CD4-positive, alpha-beta T cell treated with Interleukin-15 for 1 hour (primary cell): ENCODE results near the gene SMAD7.

Experiments
- DNase-seq: peaks from one replicate; pipeline ENCODE4 v3.0.0-alpha.2; 2020

SMAD7 gene

DNA sequence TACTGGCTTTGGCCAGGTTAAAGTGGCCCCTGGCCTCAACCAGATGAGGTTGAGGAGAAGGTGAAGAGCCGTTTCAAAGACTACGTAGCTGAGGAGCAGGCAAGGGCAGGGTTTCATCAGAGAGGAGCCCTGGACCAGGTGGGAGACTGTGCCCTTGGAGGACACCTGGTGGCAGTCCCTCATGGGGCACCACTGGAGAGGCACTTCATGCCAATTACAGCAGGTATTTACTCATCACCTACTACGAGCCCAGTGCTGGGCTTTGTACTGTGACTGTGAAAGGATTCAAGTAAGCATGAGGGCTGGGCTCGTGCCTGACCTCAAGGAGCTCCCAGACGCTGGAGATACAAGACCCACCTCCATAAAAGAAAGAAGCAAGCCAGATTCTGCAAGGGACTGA lies 37.6 kb downstream of the SMAD7 start:
- peak; percentile 66 for DNase-seq

DNA sequence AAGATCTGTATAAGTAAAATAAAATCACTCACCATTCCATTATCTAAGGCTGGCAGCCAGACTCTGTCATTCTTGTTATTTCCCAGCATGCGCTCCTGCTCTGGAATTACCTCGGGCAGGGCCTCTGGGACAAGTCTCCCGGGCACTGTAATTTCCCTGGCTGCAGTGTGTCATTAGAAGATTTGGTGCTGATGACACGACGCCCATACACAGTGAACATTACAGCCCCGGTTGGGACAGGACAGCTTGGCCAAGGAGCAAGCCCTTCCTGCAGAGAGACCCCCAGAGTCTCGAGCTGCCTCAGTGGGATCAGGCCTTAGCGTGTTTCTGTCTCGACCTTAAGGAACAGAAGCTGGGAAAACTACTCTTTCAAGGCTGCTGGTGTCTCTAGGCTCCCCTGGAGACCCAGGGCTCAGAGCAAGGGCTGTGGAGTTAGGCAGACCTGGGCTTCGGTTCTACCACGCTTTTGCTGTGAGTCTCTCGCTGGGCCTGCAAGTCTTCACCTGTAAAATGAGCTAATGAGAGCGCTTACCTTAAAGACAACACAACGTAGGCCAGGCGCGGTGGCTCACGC lies 39.7 kb downstream of the SMAD7 start:
- DNase-seq, result no peak

DNA sequence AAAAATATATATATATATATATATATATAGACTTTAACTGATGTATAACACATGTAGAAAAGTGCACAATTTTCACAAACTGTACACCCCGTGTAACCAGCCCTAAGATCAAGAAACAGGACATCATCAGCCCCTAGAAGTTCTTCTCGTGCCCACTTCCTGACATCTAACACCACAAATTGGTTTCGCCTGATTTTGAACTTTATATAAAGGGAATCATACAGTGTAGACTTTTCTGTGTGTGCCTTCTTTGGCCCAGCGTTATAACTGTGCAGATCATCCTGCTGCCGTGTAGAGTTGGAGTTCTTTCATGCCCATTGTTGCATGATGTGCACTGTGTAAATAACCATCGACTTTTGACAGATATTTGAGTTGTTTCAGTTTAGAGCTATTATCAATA lies 41.0 kb downstream of the SMAD7 start:
- no peak for DNase-seq

DNA sequence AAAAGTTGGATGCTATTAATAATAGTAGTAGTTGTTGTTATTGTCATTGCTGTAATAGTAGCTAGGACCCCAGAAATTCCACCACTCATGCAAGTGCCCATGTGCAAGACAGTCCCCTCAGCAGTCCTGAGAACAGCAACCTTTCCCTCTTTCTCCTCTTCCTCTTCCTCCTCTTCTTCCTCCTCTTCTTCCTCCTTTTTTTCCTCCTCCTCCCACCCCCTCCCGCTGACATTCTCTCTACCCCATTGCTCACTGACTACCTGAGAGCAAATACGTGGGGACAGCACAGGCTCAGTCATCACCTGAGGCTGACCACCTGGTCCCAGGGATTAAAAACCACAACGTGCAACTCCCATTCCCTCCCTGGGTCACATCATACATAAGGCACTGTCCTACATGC lies 41.8 kb downstream of the SMAD7 start:
- no peak for DNase-seq

DNA sequence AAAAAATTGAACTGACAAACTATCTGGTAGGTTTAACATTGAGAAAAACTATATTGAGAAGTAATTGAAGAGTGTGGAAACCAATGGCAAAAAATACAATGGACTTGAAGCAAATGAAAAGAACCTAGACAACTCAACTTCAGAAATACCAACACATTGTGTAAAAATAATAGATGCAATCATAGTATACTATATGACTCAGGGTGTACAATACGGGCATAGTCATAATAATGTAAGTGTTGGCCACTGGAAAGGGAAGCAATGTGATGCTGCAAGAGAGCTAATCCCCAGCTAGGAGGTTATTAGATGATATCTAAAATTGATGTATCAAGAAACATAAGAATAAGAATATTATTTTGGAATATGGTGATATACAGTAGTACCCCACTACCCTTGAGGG lies 45.3 kb downstream of the SMAD7 start:
- DNase-seq, result no peak

DNA sequence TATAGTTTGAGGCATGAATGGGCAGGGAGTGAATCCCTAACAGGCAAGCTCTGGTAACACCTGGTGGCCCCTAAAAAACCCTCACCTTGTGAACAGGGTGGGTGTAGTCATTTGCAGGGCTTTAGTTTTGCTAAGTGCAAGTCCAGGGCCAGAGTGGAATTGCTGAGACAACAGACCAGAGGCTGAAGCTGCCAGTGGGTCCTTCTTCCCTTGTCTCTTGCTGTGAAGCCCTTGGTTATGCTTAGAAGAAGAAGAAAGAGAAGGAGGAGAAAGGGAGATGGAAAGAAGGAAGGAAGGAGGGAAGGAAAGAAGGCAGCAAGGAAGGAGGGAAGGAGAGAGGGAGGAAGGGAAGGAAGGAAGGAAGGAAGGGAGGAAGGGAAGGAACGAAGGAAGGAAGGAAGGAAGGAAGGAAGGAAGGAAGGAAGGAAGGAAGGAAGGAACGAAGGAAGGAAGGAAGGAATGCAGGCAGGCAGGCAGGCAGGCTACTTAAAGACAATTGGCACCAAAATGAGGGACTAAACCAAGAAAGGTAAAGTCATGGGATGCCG lies 45.8 kb downstream of the SMAD7 start:
- no peak for DNase-seq

DNA sequence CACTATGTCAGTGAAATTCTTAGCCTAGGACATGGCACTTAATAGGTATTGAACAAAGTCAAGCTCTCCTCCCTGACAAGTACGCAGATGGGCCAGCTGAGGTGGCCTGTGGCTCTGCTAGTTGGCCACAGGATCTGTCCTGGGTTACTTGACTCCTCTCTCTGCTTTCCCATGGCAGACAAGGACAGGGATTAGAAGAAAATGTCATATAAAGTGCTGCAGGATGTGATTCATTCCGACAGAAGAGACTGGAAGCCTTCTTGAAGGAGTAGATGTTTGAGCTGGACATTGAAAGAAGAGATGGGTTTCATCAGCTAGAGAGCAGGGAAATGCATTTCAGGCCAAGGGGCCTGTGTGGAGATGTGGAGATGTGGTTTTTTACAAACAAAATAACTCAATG lies 46.7 kb downstream of the SMAD7 start:
- no peak for DNase-seq

DNA sequence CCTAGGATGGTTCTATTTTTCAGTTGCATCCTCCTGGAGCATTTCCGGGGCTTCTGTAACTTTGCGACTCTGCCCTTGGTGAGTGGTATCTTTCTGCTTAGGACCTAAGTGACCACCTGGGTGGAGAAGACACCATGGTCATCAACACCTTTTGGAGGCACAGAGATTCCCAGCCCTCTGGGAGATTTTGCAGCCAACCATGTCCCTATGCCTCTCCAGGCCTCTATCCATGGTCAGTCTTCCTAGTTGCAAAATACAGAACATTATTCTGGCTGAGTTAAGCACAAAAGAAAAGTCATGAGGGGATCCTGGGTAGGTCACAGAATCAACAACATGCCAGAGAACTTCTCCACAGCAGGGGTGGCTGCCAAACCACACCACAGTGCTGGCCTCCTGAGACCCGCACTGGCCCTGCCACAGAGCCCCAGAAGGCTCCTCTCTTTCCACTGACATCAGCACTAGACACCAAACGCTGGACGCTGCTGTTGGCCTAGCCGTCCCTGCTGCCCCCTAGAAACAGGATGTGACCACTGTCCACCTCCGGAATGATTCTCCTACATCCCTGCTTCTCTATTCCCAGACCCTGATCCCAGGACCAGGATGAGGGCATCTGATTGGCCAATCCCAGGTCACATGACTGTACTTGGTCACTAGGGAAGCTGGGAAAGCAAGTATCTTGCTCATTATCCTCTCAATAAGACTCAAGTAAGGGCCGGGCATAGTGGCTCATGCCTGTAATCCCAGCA lies 47.7 kb downstream of the SMAD7 start:
- no peak for DNase-seq

DNA sequence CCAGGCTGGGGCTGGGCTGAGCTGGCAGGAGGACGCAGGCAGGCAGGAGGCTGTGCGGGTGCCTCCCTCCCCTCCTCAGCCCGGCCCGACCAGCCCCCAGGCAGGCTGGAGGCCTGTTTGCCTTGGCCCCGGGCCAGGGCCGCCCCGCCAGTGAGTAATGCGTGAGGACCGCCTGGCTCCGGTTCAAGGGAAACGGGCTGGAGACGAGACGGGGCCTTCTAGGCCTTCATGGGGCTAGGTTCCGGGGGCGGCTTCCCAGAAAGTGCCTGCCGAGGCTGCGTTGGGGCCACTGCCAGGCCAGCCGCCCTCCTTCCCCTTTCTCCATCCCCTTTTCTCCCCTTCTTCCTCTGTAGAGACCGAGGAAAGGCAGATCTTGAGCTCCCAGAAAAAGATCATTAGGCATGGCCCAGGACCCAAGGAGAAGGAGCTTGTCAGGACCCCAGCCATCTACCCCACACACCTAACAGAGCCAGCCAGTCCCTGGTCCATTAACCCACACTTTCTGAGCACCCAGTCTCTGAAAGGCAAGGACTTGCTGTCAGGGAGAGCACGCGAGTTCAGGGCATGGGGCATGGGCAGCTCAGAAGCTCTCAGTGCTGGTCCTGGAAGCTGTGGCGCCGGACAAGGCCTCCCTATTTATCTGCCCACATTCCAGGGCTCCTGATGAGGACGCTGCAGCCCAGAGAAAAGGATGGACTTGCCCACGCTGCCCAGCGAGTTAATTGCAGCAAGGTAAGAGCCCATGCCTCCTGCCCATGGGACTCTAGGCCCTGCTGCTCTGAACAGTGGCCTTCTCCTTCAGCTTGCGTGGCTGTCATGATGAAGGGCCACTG lies 48.5 kb downstream of the SMAD7 start:
- DNase-seq, result peak; percentile 40

DNA sequence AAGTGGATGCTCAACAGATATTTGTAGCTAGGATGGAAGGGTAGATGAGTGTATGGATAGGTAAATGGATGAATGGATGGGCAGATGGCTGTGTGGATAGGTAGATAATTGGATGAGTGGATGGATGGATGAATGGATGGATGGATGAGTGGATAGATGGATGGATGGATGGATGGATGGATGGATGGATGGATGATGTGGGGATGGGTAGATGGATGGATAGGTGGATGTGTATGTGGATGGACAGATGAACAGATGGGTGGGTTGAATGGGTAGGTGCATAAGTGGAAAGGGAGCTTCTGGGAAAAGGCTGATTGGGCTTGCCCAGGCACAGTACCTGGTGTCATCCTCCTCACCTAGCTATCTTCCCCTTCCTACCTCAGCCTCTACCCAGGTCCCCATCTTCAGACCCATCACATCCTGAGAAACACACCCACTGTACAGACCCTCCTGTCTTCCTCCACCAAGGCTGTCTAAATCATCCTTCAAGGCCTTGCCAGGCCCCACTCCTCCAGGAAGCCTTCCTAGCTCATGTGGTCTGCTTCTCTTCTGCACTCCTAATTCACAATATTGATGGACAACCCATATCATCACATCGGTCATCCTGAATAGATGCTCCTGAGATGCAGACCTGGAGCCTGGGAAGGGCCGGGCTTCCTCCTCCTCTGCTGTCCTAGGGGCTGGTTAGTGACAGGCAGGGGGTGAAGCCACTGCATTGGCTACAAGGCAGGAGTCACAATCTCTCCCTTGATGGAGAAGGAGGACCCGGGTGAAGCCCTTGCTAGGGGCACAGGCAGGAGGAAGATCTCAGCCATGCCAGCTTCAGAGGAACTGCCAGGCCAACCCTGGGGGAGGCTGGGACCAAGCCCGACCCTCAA lies 49.4 kb downstream of the SMAD7 start:
- no peak for DNase-seq

DNA sequence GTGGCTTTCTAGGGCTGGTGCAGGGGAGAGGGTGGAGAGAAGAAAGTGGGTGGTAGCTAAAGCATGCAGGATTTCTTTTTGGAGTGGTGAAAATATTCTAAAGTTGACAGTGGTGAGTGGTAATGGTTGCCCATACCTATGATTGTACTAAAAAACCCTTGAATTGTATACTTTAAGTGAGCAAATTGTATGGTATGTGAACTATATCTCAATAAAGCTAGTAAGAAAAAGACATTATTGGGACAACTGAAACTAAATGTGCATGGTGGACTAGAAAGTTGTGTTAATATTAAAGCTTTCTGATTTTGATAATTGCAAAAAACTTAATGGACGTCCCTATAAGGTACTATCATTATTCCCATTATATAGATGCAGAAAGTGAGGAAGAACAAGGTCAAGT lies 50.3 kb downstream of the SMAD7 start:
- DNase-seq, result no peak

DNA sequence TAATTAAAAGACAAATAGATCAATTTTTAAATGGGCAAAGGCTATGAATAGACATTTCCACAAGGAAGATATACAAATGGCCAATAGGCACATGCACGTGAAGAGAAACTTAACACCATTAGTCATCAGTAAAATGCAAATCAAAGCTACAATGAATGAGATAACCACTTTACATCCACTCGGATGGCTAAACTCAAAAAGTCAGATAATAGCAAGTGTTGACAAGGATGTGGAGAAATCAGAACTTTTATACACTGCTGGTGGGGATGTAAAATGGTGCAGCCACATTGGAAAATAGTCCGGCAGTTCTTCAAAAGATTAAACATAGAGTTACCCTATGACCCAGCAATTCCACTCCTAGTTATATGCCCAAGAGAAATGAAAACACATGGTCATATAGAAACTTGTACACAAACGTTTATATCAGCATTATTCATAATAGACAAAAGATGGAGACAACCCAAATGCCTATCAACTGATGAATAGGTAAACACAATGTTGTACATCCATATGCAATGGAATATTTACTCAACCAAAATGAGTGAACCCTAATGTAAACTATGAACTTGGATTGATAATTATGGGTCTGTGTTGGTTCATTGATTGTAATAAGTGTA lies 51.1 kb downstream of the SMAD7 start:
- no peak for DNase-seq

DNA sequence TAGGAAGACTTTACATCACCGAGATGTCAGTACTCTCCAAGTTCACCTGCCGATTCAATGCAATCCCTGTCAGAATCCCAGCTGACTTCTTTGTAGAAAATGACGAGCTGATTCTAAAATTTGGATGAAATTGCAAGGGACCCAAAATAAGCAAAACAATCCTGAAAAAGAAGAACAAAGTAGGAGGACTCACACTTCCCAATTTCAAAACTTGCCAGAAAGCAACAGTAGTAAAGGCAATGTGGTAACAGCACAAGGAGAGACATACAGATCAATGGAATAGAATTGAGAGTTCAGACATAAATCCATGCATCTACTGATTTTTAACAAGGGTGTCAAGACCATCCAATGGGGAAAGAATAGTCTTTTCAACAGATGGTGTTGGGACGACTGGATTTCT lies 52.2 kb downstream of the SMAD7 start:
- no peak for DNase-seq

DNA sequence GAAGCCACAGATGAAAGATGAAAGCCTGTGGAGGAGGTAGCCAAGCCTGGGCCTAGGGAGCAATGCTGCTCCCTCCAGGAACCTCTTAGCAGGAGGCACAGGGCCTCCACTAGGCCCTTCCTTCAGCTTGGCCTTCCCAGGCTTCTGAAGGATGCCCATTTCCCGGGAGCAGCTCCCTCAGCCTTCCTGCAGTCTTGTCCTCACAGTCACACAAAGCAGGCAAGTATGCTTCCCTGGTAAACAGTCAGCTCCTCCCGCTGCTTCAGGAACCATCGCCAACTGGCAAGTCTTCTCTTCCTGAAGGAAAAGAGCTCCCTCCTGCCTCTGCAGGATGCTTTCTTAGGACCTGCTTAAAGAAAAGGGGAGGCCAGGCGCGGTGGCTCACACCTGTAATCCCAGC lies 53.2 kb downstream of the SMAD7 start:
- DNase-seq, result no peak

DNA sequence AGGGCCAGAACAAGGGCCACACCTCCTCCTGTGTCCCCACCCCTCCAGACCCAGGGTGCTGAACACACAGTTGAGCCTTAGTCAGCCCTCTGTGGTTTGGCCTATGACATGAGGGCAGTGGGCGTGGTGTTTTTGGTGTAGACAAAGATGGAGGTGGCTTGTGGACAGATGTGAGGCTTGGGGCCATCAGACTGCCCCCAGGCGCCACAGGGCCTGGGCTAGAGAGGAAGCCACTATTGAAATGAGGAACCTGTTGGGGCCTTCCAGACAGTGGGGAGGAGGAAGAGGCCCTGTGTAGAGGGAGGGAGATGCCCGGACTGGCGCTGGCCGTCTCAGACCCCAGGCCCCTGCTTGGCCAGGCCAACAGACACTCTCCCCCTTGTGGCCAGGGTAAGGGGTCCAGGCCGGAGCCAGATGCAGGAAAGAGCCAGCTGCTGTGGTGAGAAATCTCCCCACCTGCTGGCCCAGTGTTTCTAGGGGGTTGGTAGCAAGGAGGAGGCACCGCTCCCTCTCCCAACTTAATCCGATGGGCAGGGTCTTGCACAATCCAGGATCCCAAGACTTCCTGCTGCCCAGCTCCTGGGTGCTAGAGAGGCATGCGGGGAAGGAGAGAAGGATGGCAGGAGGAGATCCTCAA lies 53.8 kb downstream of the SMAD7 start:
- peak; percentile 88 for DNase-seq

DNA sequence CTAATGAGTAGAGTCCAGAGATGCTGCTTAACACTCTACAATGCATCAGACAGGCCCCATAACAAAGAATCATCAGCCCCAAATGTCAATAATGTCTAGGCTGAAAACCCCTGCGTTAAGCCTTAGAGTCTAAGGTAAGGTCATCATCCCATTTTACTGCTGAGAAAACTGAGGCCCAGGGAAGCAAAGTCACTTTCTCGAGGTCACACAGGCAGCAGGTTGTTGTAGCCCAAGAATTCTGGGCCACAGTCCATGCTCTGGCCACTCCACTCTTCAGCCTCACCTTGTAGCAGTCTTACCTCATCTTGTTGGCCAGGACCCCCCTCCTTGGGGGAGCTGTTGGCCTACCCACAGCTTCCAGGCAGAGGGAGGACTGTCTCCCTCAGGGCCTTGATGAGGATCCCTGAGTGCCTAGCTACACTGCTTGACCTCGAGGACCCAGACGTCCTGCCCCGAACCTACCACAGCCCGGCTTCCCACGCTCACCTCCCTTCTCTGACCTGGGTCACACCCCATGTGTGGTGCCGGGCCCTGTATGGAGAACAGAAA lies 54.4 kb downstream of the SMAD7 start:
- no peak for DNase-seq

DNA sequence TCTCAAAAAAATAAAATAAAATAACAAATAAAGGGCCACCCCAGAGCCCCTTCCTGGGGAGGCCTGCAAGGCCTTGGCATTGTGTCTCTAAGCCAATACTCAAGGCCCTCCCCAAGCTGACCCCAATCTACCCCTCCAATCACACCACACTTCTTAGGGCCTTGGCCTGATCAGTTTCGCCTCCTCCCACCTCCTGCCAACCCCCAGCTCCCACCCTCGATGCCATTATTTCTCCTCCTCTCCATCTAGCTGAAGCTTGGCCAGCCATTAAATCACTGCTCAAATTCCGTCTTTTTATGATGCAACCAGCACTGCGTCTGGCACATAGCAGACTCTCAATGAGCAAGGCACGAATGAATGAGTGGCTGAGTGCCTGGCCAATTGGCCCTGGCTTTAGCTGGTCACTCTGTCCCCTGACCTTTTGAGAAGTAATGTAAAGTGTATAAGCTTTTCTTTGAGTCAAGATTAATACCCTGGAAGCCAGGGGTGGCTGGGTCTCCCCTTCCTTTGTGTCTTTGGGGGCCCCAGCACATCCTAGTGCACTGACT lies 55.9 kb downstream of the SMAD7 start:
- no peak for DNase-seq

DNA sequence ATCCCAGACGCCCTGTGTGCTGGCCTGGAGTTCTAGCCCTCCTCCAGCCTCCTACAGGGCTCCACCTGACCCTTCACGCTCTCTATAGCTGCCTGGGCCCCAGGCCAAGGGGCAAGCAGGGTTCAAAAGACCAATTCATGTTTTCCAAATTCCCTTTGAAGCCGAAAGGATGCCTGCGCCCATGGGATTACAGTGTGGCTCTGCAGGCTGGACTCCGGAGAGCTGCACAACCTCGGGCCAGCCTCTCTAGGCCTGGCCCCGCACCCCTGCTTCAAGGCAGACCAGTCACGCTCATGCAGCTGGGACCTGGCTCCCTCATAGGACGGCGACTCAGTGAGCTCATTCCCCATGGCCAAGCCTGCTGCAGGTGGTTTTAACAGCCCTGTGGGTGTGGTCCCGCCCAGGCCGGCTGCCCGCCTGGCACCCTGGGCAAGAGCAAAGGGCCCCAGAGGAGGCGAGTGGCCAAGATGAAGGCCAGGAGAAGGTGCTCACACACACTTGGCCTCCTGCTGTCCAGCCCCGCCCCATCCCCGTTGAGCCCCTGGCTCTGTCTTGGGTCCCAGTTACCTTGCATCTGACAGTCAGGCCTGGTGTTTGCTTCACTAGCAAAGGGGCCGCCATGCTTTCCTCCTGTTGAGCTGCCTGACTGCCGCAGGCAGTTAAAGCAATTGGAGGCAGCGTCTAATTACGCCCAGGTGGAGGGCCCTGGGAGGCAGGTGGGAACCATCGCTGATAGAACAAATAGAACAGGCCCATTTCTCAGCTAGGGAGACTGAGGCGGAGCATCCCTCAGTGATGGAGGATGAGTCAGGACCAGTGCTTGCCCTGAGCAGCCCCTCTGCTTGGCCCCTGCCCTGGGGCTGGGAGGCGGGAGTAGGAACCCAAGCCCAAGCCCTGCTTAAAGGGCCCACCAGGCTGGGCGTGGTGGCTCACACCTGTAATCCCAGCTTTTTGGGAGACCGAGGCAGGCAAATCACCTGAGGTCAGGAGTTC lies 56.9 kb downstream of the SMAD7 start:
- no peak for DNase-seq

DNA sequence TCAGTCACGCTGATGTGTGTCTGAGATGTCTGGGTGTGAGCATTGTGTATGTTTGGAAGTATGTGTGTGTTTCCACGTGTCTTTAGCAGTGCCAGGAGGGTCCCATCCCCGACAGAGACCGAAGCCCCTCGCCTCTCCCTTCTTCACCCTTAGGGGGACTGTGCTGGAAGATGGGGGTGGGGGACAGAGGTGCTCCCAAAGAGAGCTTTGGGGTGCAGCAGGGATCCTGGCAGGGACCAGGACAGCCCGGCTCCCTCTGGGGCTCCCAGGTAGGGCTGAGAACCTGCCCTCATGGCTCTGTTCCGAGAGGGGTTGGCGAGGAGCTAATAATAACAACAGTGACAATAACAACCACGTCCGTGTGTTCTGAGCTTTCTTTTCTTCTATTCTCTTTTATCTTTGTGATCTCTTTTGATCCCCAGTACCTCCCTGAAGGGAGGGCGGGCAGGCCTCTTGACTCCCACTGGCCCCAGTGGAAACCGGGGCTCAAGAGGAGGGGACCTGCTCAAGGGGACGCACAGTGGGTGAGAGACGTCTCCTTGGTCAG lies 57.6 kb downstream of the SMAD7 start:
- DNase-seq, result no peak
